SK-N-SH (cell line): Measurements from ENCODE around the gene GRPEL2. TPM values are rescaled to one million over a fixed set of nuclear protein-coding genes. Genes with fewer than 3 reads are reported as not detected.

Experiments used
- CTCF ChIA-PET: fragments of 300-600, 350-600 bp; formaldehyde crosslinking; extraction: SDS; loops from one replicate; lab custom pipeline; 2021; lab: Yijun Ruan, JAX
- POLR2A ChIA-PET: fragments of 350-600 bp; sonication (Branson Sonifier 250); formaldehyde crosslinking; extraction: SDS; loops from one replicate; lab custom pipeline; 2020; ENCODE audit warnings: antibody characterized with exemption, inconsistent platforms; lab: Yijun Ruan, JAX
- DNase-seq: peaks from one replicate; pipeline ENCODE4 v3.0.0; 2012
- H2AFZ ChIP-seq: fragments of 200-600 bp; sonication (generic); 2 replicates; pipeline ENCODE4 v1.8.1; 2016; ENCODE audit warnings: antibody characterized with exemption, mild to moderate bottlenecking, low read depth
- H3F3A ChIP-seq: fragments of 200-600 bp; sonication (generic); replicated peaks from 2 replicates; pipeline ENCODE3; 2016; ENCODE audit warnings: antibody characterized with exemption, mild to moderate bottlenecking; ENCODE audit not compliant: insufficient read depth
- H3K27ac ChIP-seq, 2 experiments: fragments of 200-500 bp in 1 of 2; fragments of 200-600 bp in 1 of 2; sonication (Bioruptor generic) in 1 of 2; sonication (generic), shearing (Covaris generic) in 1 of 2; 2 replicates each; pipeline versions ENCODE4 v1.5.1 to v1.6.1; 2014 to 2016; ENCODE audit warnings: low read depth in 2 of 2, inconsistent platforms in 1 of 2, low read length in 1 of 2, mild to moderate bottlenecking in 1 of 2, mixed read lengths in 1 of 2
- H3K27me3 ChIP-seq: fragments of 200-600 bp; sonication (generic), shearing (Covaris generic); 2 replicates; pipeline ENCODE4 v1.6.1; 2016; ENCODE audit warnings: mixed run types; ENCODE audit not compliant: insufficient read depth
- H3K36me3 ChIP-seq, 2 experiments: fragments of 200-500 bp in 1 of 2; fragments of 200-600 bp in 1 of 2; sonication (Bioruptor generic) in 1 of 2; sonication (generic) in 1 of 2; replicated peaks in 1 of 2; 2 replicates each; pipeline versions ENCODE3 to v1.5.1; 2014 to 2016; ENCODE audit warnings: low read length in 1 of 2, mild to moderate bottlenecking in 1 of 2; ENCODE audit not compliant: insufficient read depth in 2 of 2, control insufficient read depth in 1 of 2
- H3K4me1 ChIP-seq, 2 experiments: fragments of 200-500 bp in 1 of 2; fragments of 200-600 bp in 1 of 2; sonication (Bioruptor generic) in 1 of 2; sonication (generic), shearing (Covaris generic) in 1 of 2; 2 replicates each; pipeline versions ENCODE4 v1.5.1 to v1.6.1; 2014 to 2016; ENCODE audit warnings: low read depth in 1 of 2, low read length in 1 of 2, mixed run types in 1 of 2; ENCODE audit not compliant: insufficient read depth in 2 of 2, control insufficient read depth in 1 of 2
- H3K4me2 ChIP-seq: fragments of 200-600 bp; sonication (generic), shearing (Covaris generic); 2 replicates; pipeline ENCODE4 v1.6.1; 2017; ENCODE audit warnings: mixed run types
- H3K4me3 ChIP-seq, 2 experiments: fragments of 200-500 bp in 1 of 2; fragments of 200-600 bp in 1 of 2; sonication (Bioruptor generic) in 1 of 2; sonication (generic), shearing (Covaris generic) in 1 of 2; 2 replicates each; pipeline versions ENCODE4 v1.5.1 to v1.8.1; 2014 to 2016; ENCODE audit warnings: low read depth in 2 of 2, inconsistent platforms in 1 of 2, low read length in 1 of 2, mild to moderate bottlenecking in 1 of 2, mixed read lengths in 1 of 2, moderate library complexity in 1 of 2
- H3K79me2 ChIP-seq: fragments of 200-600 bp; sonication (generic); 2 replicates; pipeline ENCODE4 v1.8.1; 2017; ENCODE audit warnings: mild to moderate bottlenecking; ENCODE audit not compliant: insufficient read depth
- H3K9ac ChIP-seq: fragments of 200-600 bp; sonication (generic); 2 replicates; pipeline ENCODE4 v1.6.1; 2017; ENCODE audit warnings: mixed run types
- H3K9me2 ChIP-seq: fragments of 200-600 bp; sonication (generic); 2 replicates; pipeline ENCODE4 v1.6.1; 2017; ENCODE audit warnings: mixed run types
- H3K9me3 ChIP-seq: fragments of 200-600 bp; sonication (generic); 2 replicates; pipeline ENCODE4 v1.6.1; 2017; ENCODE audit warnings: mixed run types, mild to moderate bottlenecking, moderate library complexity
- H4K20me1 ChIP-seq: fragments of 200-600 bp; sonication (generic); 2 replicates; pipeline ENCODE4 v1.6.1; 2017; ENCODE audit warnings: mild to moderate bottlenecking, mixed run types; ENCODE audit not compliant: insufficient read depth
- EP300 ChIP-seq, 2 experiments: IDR thresholded peaks; 2 replicates each; pipeline versions ENCODE4 v1.4.0 to v1.6.1; 2012; ENCODE audit warnings: borderline replicate concordance in 1 of 2, low read depth in 1 of 2, low read length in 1 of 2
- FOSL2 ChIP-seq: IDR thresholded peaks from 2 replicates; pipeline ENCODE4 v1.4.0; 2012; ENCODE audit warnings: low read depth, mild to moderate bottlenecking, moderate library complexity, borderline replicate concordance
- FOXM1 ChIP-seq: IDR thresholded peaks from 2 replicates; pipeline ENCODE4 v1.4.0; 2012; ENCODE audit warnings: low read depth, mild to moderate bottlenecking
- GABPA ChIP-seq: IDR thresholded peaks from 2 replicates; pipeline ENCODE4 v1.4.0; 2012; ENCODE audit warnings: low read depth, mild to moderate bottlenecking
- MXI1 ChIP-seq: IDR thresholded peaks from 2 replicates; pipeline ENCODE4 v1.6.1; 2012; ENCODE audit warnings: mild to moderate bottlenecking, low read depth, low read length, improper control_type of control experiment
- NFIC ChIP-seq: IDR thresholded peaks from 2 replicates; pipeline ENCODE4 v1.4.0; 2012; ENCODE audit warnings: borderline replicate concordance
- RAD21 ChIP-seq: IDR thresholded peaks from 2 replicates; pipeline ENCODE4 v1.6.1; 2012; ENCODE audit warnings: mild to moderate bottlenecking, low read length
- RFX5 ChIP-seq: IDR thresholded peaks from 2 replicates; pipeline ENCODE4 v1.6.1; 2012; ENCODE audit warnings: mild to moderate bottlenecking, improper control_type of control experiment, low read length
- RXRA ChIP-seq: IDR thresholded peaks from 2 replicates; pipeline ENCODE4 v1.4.0; 2012; ENCODE audit warnings: low read depth, mild to moderate bottlenecking, borderline replicate concordance
- SMC3 ChIP-seq: IDR thresholded peaks from 2 replicates; pipeline ENCODE4 v1.6.1; 2012; ENCODE audit warnings: low read depth, low read length, improper control_type of control experiment
- TAF1 ChIP-seq: IDR thresholded peaks from 2 replicates; pipeline ENCODE4 v1.6.1; 2012; ENCODE audit warnings: low read depth, mild to moderate bottlenecking, low read length, moderate library complexity, borderline replicate concordance
- WGBS: methylation state at CpG from one replicate; pipeline ENCODE4 v1.1.6; 2017; ENCODE audit warnings: low lambda C conversion rate; 5-methylcytosine and 5-hydroxymethylcytosine counted together
- polyA plus RNA-seq, 3 experiments: library from polyadenylated mRNA; depleted of rRNA; stranded (reverse); fragments of >200 nt; gene quantifications; 2 replicates each; pipeline ENCODE4 v1.2.3, GENCODE V29; 2012
- TF ChIP-seq, protein P1 (sequence below): IDR thresholded peaks from 2 replicates; pipeline ENCODE4 v1.4.0; 2012; ENCODE audit warnings: low read depth, borderline replicate concordance
- TF ChIP-seq, protein P2 (sequence below): fragments of 150-350 bp; IDR thresholded peaks from 2 replicates; pipeline ENCODE4 v1.6.1; 2016; ENCODE audit warnings: mild to moderate bottlenecking, low read depth, low read length

GRPEL2 gene
- polyA plus RNA-seq, 1 of the 3 experiments (the other 2 are of a cell fraction) = 4.6 TPM

DNA sequence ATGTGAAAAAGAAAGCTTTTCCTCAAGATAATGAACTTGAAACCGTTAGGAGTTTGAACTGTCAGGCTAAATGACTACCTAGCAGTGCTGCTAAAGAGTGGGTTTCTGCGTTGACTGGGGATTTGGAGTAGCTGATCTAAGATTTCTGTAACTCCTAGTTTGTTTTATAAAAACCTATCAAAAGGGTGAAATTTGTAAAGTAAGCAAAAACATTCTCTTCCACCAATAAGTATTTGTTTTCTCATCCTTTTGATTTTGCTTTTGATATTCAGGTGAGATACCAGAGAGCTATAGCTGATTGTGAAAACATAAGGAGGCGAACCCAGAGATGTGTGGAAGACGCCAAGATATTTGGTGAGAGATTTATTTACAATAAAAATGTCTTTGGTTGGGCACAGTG is 4.1 kb downstream of the GRPEL2 start:
- Histone ChIP-seq H3K79me2 (peaks cover 71% of the 10 kb centered on the region), H2AFZ (no peak overlapping the region), H3K4me3 (no peak overlapping the region), H3K27me3 (no peaks in the 10 kb centered on the region), H4K20me1 (no peaks in the 10 kb centered on the region; the same call in 1 of the 2 replicates), H3K9ac (no peak overlapping the region), H3F3A (peaks cover 26% of the 10 kb centered on the region), H3K27ac (no peak overlapping the region), H3K9me3 (no peaks in the 10 kb centered on the region), H3K36me3 (peaks cover 65 to 72% of the 10 kb centered on the region in 2 experiments), H3K9me2 (no peaks in the 10 kb centered on the region), H3K4me2 (no peak overlapping the region), H3K4me1 (peaks cover 0 to 15% of the 10 kb centered on the region in 2 experiments; a peak in 3 of 4 replicates)
- no peak for DNase-seq
- CTCF ChIA-PET = interaction anchor here (0.9 to 1.6 kb wide), 4 partner anchors 8 to 27 kb away, joined by 3 to 4 read pairs (median 4); partner anchors contain the start of gene PCYOX1L
- POLR2A ChIA-PET = no interaction called here
- 90% methylated on average over 4 of the region's 4 CpGs for WGBS
- no peak for TF ChIP-seq SMC3
- no peak for TF ChIP-seq TAF1
- TF ChIP-seq RXRA = no peak
- TF ChIP-seq, protein P1, sequence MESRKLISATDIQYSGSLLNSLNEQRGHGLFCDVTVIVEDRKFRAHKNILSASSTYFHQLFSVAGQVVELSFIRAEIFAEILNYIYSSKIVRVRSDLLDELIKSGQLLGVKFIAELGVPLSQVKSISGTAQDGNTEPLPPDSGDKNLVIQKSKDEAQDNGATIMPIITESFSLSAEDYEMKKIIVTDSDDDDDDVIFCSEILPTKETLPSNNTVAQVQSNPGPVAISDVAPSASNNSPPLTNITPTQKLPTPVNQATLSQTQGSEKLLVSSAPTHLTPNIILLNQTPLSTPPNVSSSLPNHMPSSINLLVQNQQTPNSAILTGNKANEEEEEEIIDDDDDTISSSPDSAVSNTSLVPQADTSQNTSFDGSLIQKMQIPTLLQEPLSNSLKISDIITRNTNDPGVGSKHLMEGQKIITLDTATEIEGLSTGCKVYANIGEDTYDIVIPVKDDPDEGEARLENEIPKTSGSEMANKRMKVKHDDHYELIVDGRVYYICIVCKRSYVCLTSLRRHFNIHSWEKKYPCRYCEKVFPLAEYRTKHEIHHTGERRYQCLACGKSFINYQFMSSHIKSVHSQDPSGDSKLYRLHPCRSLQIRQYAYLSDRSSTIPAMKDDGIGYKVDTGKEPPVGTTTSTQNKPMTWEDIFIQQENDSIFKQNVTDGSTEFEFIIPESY = no peak
- no peak for TF ChIP-seq NFIC

DNA sequence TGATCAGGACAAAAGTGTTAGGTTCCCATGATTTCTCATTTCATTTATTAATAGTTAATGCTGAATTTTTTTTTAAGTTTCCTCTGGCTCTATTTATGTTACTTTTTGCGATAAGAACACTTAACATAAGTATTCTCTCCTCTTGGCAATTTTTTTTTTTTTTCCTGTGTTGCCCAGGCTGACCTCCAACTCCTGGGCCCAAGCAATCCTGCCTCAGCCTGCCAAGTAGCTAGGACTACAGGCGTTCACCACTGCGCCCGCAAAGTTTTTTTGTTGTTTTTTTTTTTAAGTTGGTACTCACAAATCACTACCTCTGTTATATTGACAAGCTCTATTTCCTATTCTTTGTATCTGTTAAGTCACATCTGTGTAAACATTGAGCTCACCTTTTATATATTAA is 6.9 kb downstream of the GRPEL2 start:
- H2AFZ ChIP-seq = no peak overlapping the region
- TF ChIP-seq GABPA = no peak
- TF ChIP-seq, protein P2, sequence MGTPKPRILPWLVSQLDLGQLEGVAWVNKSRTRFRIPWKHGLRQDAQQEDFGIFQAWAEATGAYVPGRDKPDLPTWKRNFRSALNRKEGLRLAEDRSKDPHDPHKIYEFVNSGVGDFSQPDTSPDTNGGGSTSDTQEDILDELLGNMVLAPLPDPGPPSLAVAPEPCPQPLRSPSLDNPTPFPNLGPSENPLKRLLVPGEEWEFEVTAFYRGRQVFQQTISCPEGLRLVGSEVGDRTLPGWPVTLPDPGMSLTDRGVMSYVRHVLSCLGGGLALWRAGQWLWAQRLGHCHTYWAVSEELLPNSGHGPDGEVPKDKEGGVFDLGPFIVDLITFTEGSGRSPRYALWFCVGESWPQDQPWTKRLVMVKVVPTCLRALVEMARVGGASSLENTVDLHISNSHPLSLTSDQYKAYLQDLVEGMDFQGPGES = no peak
- no peak for TF ChIP-seq FOXM1
- TF ChIP-seq RFX5 = no peak
- TF ChIP-seq MXI1 = no peak
- no peak for TF ChIP-seq EP300 (IDR thresholded peaks at IDR 0.05; ENCODE audit: borderline replicate concordance in 1 of 2, low read depth in 1 of 2, low read length in 1 of 2)
- TF ChIP-seq RXRA = no peak
- no peak for TF ChIP-seq RAD21
- TF ChIP-seq FOSL2 = no peak
- TF ChIP-seq, all 33 proteins: peak for 0
- WGBS = 96% methylated on average over 4 of the region's 4 CpGs
- Histone ChIP-seq H3F3A (peaks cover 41% of the 10 kb centered on the region), H3K9me3 (no peaks in the 10 kb centered on the region), H3K9ac (no peak overlapping the region), H3K36me3 (peaks cover 74 to 86% of the 10 kb centered on the region in 2 experiments), H3K4me1 (peaks cover 0 to 12% of the 10 kb centered on the region in 2 experiments; a peak in 3 of 4 replicates), H3K27ac (no peak overlapping the region), H3K27me3 (no peaks in the 10 kb centered on the region), H3K4me2 (no peak overlapping the region), H3K79me2 (peaks cover 52% of the 10 kb centered on the region), H4K20me1 (no peaks in the 10 kb centered on the region; the same call in 1 of the 2 replicates), H3K9me2 (no peaks in the 10 kb centered on the region), H3K4me3 (no peak overlapping the region)
- CTCF ChIA-PET = interaction anchor here (0.6 to 41.4 kb wide), 5 partner anchors 15 to 284 kb away, joined by 3 to 1751 read pairs (median 4); no protein-coding TSS in a partner anchor
- POLR2A ChIA-PET = no interaction called here
- no peak for DNase-seq
